H9 (cell line): ENCODE results near the gene FUT8. TPM values are rescaled to one million over a fixed set of nuclear protein-coding genes. Genes with fewer than 3 reads are reported as not detected.

Experiments
- DNase-seq: peaks from one replicate; pipeline ENCODE4 v3.0.0-alpha.2; 2017
- H2AFZ ChIP-seq: one replicate; pipeline ENCODE4 v1.6.1; 2013; ENCODE audit warnings: mild to moderate bottlenecking, low read length, control low read depth, moderate library complexity
- H2AK5ac ChIP-seq: 2 replicates; pipeline ENCODE4 v1.6.1; 2013; ENCODE audit warnings: low read length, control low read depth, mixed read lengths; ENCODE audit not compliant: insufficient read length
- H2BK120ac ChIP-seq: one replicate; pipeline ENCODE4 v1.6.1; 2013; ENCODE audit warnings: low read depth, mild to moderate bottlenecking, low read length, control low read depth, inconsistent platforms; ENCODE audit not compliant: poor library complexity, severe bottlenecking
- H2BK12ac ChIP-seq: 2 replicates; pipeline ENCODE4 v1.6.1; 2013; ENCODE audit warnings: low read length, control low read depth, mixed read lengths, low read depth; ENCODE audit not compliant: insufficient read length
- H2BK15ac ChIP-seq: 2 replicates; pipeline ENCODE4 v1.6.1; 2013; ENCODE audit warnings: low read depth, low read length, control low read depth
- H2BK20ac ChIP-seq: one replicate; pipeline ENCODE4 v1.6.1; 2013; ENCODE audit warnings: low read depth, mild to moderate bottlenecking, low read length, control low read depth, inconsistent platforms; ENCODE audit not compliant: poor library complexity, severe bottlenecking
- H2BK5ac ChIP-seq: 2 replicates; pipeline ENCODE4 v1.6.1; 2013; ENCODE audit warnings: low read length, control low read depth, mixed read lengths; ENCODE audit not compliant: insufficient read length
- H3K14ac ChIP-seq: 2 replicates; pipeline ENCODE4 v1.6.1; 2013; ENCODE audit warnings: low read length, control low read depth; ENCODE audit not compliant: insufficient read depth
- H3K18ac ChIP-seq: 2 replicates; pipeline ENCODE4 v1.6.1; 2013; ENCODE audit warnings: low read depth, mild to moderate bottlenecking, mixed read lengths, low read length, control low read depth; ENCODE audit not compliant: insufficient read length
- H3K23ac ChIP-seq: 2 replicates; pipeline ENCODE4 v1.6.1; 2013; ENCODE audit warnings: low read length, control low read depth, mixed read lengths, low read depth; ENCODE audit not compliant: insufficient read length
- H3K23me2 ChIP-seq: 2 replicates; pipeline ENCODE4 v1.6.1; 2013; ENCODE audit warnings: low read depth, mild to moderate bottlenecking, mixed read lengths, low read length, control low read depth; ENCODE audit not compliant: insufficient read length, poor library complexity, severe bottlenecking
- H3K27ac ChIP-seq: 2 replicates; pipeline ENCODE4 v1.5.1; 2013; ENCODE audit warnings: low read length, control low read depth, mixed read lengths, low read depth; ENCODE audit not compliant: insufficient read length
- H3K27me3 ChIP-seq: 2 replicates; pipeline ENCODE4 v1.6.1; 2013; ENCODE audit warnings: low read length, control low read depth, inconsistent platforms; ENCODE audit not compliant: insufficient read depth
- H3K4ac ChIP-seq: 2 replicates; pipeline ENCODE4 v1.6.1; 2013; ENCODE audit warnings: low read depth, mild to moderate bottlenecking, control low read depth, inconsistent platforms, low read length, moderate library complexity
- H3K4me1 ChIP-seq: 2 replicates; pipeline ENCODE4 v1.6.1; 2013; ENCODE audit warnings: low read length, control low read depth, inconsistent platforms; ENCODE audit not compliant: insufficient read depth
- H3K4me2 ChIP-seq: 2 replicates; pipeline ENCODE4 v1.6.1; 2013; ENCODE audit warnings: low read length, control low read depth, mixed read lengths; ENCODE audit not compliant: insufficient read length, insufficient read depth
- H3K56ac ChIP-seq: 2 replicates; pipeline ENCODE4 v1.6.1; 2013; ENCODE audit warnings: low read depth, mild to moderate bottlenecking, mixed read lengths, low read length, control low read depth; ENCODE audit not compliant: insufficient read length
- H3K79me1 ChIP-seq: 2 replicates; pipeline ENCODE4 v1.6.1; 2013; ENCODE audit warnings: low read depth, mild to moderate bottlenecking, moderate library complexity, low read length, control low read depth, inconsistent platforms; ENCODE audit not compliant: insufficient read depth, poor library complexity, severe bottlenecking
- H3K79me2 ChIP-seq: 2 replicates; pipeline ENCODE4 v1.6.1; 2013; ENCODE audit warnings: low read length, control low read depth, inconsistent platforms; ENCODE audit not compliant: insufficient read depth
- H3K9ac ChIP-seq: 2 replicates; pipeline ENCODE4 v1.6.1; 2013; ENCODE audit warnings: low read length, control low read depth, mixed read lengths; ENCODE audit not compliant: insufficient read length; ENCODE audit errors: extremely low read depth
- H3K9me3 ChIP-seq: one replicate; pipeline ENCODE4 v1.6.1; 2013; ENCODE audit warnings: low read depth, low read length, inconsistent platforms; ENCODE audit not compliant: control insufficient read depth
- H3T11ph ChIP-seq: one replicate; pipeline ENCODE4 v1.6.1; 2013; ENCODE audit warnings: mild to moderate bottlenecking, low read length, control low read depth, inconsistent platforms
- H4K20me1 ChIP-seq: one replicate; pipeline ENCODE4 v1.6.1; 2013; ENCODE audit not compliant: control insufficient read depth, insufficient read length, insufficient read depth
- H4K5ac ChIP-seq: 2 replicates; pipeline ENCODE4 v1.6.1; 2013; ENCODE audit warnings: low read depth, mild to moderate bottlenecking, mixed read lengths, low read length, control low read depth; ENCODE audit not compliant: insufficient read length
- H4K8ac ChIP-seq: replicated peaks from 2 replicates; pipeline ENCODE4 v1.6.1; 2013; ENCODE audit warnings: low read length, control low read depth, mixed read lengths, low read depth; ENCODE audit not compliant: insufficient read length
- H4K91ac ChIP-seq: 2 replicates; pipeline ENCODE4 v1.6.1; 2013; ENCODE audit warnings: low read depth, mild to moderate bottlenecking, moderate library complexity, mixed read lengths, low read length, control low read depth; ENCODE audit not compliant: insufficient read length
- H3K27ac Mint-ChIP-seq, 3 experiments: 2 replicates in 2 of 3; 3 replicates in 1 of 3; pipeline ENCODE4 v1.8.0; 2020 to 2021; ENCODE audit warnings: mixed read lengths in 3 of 3, mild to moderate bottlenecking in 1 of 3, moderate library complexity in 1 of 3
- H3K27me3 Mint-ChIP-seq: 2 replicates; pipeline ENCODE4 v1.8.0; 2021; ENCODE audit warnings: low read depth, mild to moderate bottlenecking, moderate library complexity, mixed read lengths
- H3K36me3 Mint-ChIP-seq, 3 experiments: 2 replicates in 2 of 3; 3 replicates in 1 of 3; pipeline ENCODE4 v1.8.0; 2020 to 2021; ENCODE audit warnings: low read depth in 3 of 3, mixed read lengths in 3 of 3; ENCODE audit not compliant: insufficient read depth in 1 of 3
- H3K4me1 Mint-ChIP-seq, 2 experiments: 2 replicates each; pipeline ENCODE4 v1.8.0; 2020; ENCODE audit warnings: mixed read lengths in 2 of 2
- H3K4me3 Mint-ChIP-seq, 2 experiments: 2 replicates in 1 of 2; 3 replicates in 1 of 2; pipeline ENCODE4 v1.8.0; 2020 to 2021; ENCODE audit warnings: mild to moderate bottlenecking in 2 of 2, mixed read lengths in 2 of 2, moderate library complexity in 1 of 2
- H3K9me3 Mint-ChIP-seq, 2 experiments: 2 replicates in 1 of 2; 3 replicates in 1 of 2; pipeline ENCODE4 v1.8.0; 2020; ENCODE audit warnings: mild to moderate bottlenecking in 2 of 2, mixed read lengths in 2 of 2, moderate library complexity in 1 of 2
- CTCF ChIP-seq: fragments of 200-600 bp; sonication (generic); conservative IDR thresholded peaks from 3 replicates; pipeline ENCODE4 v1.8.0; 2021; ENCODE audit warnings: antibody characterized with exemption, mild to moderate bottlenecking
- WGBS: extraction: QIAGEN DNeasy Blood & Tissue Kit; methylation state at CpG from one replicate; pipeline ENCODE4 v1.1.7; 2013; ENCODE audit warnings: missing lambda C conversion rate, low lambda C conversion rate, mixed read lengths; ENCODE audit not compliant: insufficient read length; ENCODE audit errors: extremely low coverage; 5-methylcytosine and 5-hydroxymethylcytosine counted together
- total RNA-seq: library from RNA; stranded (reverse); gene quantifications from 2 replicates; pipeline ENCODE4 v1.2.1, GENCODE V29; 2021

Gene FUT8
- total RNA-seq, 1 experiment from 2014 or later = 44.3 TPM

- H2BK20ac ChIP-seq = no peak overlapping the region
- Mint-ChIP-seq H3K9me3 (peaks cover 23 to 27% of the 10 kb centered on the region in 2 experiments), H3K36me3 (peaks cover 10 to 31% (median 18%) of the 10 kb centered on the region in 3 experiments), H3K4me1 (no peaks in the 10 kb centered on the region), H3K27me3 (no peaks in the 10 kb centered on the region), H3K4me3 (no peak overlapping the region), H3K27ac (no peak overlapping the region)
- no peak overlapping the region for H3K4me2 ChIP-seq
- H3K27ac ChIP-seq = no peak overlapping the region
- H2BK120ac ChIP-seq = no peak overlapping the region
- H2BK15ac ChIP-seq = no peak overlapping the region
- no peak for TF ChIP-seq CTCF
- H2AK5ac ChIP-seq = no peak overlapping the region
- no peaks in the 10 kb centered on the region; the same call in 1 of the 2 replicates for H3K79me2 ChIP-seq
- no peaks in the 10 kb centered on the region for H3K79me1 ChIP-seq
- H3K9ac ChIP-seq = no peak overlapping the region
- no peaks in the 10 kb centered on the region for H4K20me1 ChIP-seq
- no peak overlapping the region for H3K14ac ChIP-seq
- no peak overlapping the region for H4K5ac ChIP-seq
- H3K23ac ChIP-seq = no peak overlapping the region
- no peak overlapping the region for H4K91ac ChIP-seq
- no peaks in the 10 kb centered on the region for H3K27me3 ChIP-seq
- no peak overlapping the region for H3K4ac ChIP-seq
- H3K18ac ChIP-seq = no peak overlapping the region
- H2AFZ ChIP-seq = no peak overlapping the region
- no peak overlapping the region for H3K56ac ChIP-seq
- H2BK12ac ChIP-seq = no peak overlapping the region
- H2BK5ac ChIP-seq = no peak overlapping the region
- WGBS = no CpG with 5 or more reads among the region's 1 CpG
- no peak overlapping the region for H3T11ph ChIP-seq
- H4K8ac ChIP-seq = no peak overlapping the region
- H3K23me2 ChIP-seq = no peaks in the 10 kb centered on the region
- no peak for DNase-seq
- no peaks in the 10 kb centered on the region for H3K9me3 ChIP-seq
- H3K4me1 ChIP-seq = no peaks in the 10 kb centered on the region
These were observed 226.7 kb downstream of the FUT8 start for GRCh38 chr14:65639216-65639615.
